K562 (cell line): ENCODE results near the gene METTL22. TPM values are rescaled to one million over a fixed set of nuclear protein-coding genes. Genes with fewer than 3 reads are reported as not detected.

Experiments used
- ATAC-seq: fragments of 200-7000 bp; cut with Tn5 transposase; 3 replicates; pipeline ENCODE4 v1.9.1; 2020; ENCODE audit warnings: moderate library complexity
- BruUV-seq: library from RNA; stranded (reverse); fragments of 400-500 nt; replicated peaks from 2 replicates; lab custom pipeline; 2021; lab: Mats Ljungman, UMichigan
- CTCF ChIA-PET: fragments of 300-600 bp; formaldehyde crosslinking; extraction: SDS; loops from one replicate; lab custom pipeline; 2021; ENCODE audit warnings: low intra/inter-chr PET ratio; lab: Yijun Ruan, JAX
- POLR2A ChIA-PET: fragments of 300-600, 350-650 bp; sonication (Branson Sonifier 250); formaldehyde crosslinking; extraction: SDS; loops from one replicate; lab custom pipeline; 2021; ENCODE audit warnings: antibody characterized with exemption, inconsistent platforms; lab: Yijun Ruan, JAX
- DNase-seq, 4 experiments: peaks; one replicate each; pipeline versions ENCODE4 v3.0.0 to v3.0.0-alpha.2; 2011 to 2018; ENCODE audit warnings: low spot score in 3 of 4, mixed read lengths in 3 of 4; ENCODE audit errors: extremely low read depth in 1 of 4
- FAIRE-seq: peaks from 2 replicates; lab custom pipeline; 2011; peaks lifted over from hg19 to GRCh38; lab: Jason Lieb, UNC
- H2AFZ ChIP-seq: 2 replicates; pipeline ENCODE4 v1.6.0; 2011; ENCODE audit warnings: low read depth, low read length, control low read depth, inconsistent platforms
- H3K27ac ChIP-seq: fragments of 200-600 bp; 3 replicates; pipeline ENCODE4 v1.8.0; 2011; ENCODE audit warnings: low read depth, mild to moderate bottlenecking, control low read depth, inconsistent platforms, low read length, moderate library complexity, mixed read lengths; ENCODE audit errors: extremely low read depth
- H3K27me3 ChIP-seq, 2 experiments: fragments of 300-600 bp in 1 of 2; 2 replicates in 1 of 2; 3 replicates in 1 of 2; pipeline versions ENCODE4 v1.6.0 to v1.8.0; 2011; ENCODE audit warnings: inconsistent platforms in 2 of 2, low read length in 2 of 2, mild to moderate bottlenecking in 1 of 2, mixed read lengths in 1 of 2, moderate library complexity in 1 of 2; ENCODE audit not compliant: control insufficient read depth in 2 of 2, insufficient read depth in 2 of 2
- H3K36me3 ChIP-seq: fragments of 300-600 bp; 3 replicates; pipeline ENCODE4 v1.8.0; 2011; ENCODE audit warnings: mild to moderate bottlenecking, low read length, inconsistent platforms; ENCODE audit not compliant: control insufficient read depth, insufficient read depth
- H3K4me1 ChIP-seq, 2 experiments: fragments of 200-600 bp in 1 of 2; replicated peaks in 1 of 2; 2 replicates in 1 of 2; 3 replicates in 1 of 2; pipeline versions ENCODE4 v1.5.1 to v1.8.0; 2011; ENCODE audit warnings: inconsistent platforms in 2 of 2, low read length in 2 of 2, mild to moderate bottlenecking in 1 of 2, mixed read lengths in 1 of 2, moderate library complexity in 1 of 2; ENCODE audit not compliant: control insufficient read depth in 2 of 2, insufficient read depth in 2 of 2
- H3K4me2 ChIP-seq: 2 replicates; pipeline ENCODE4 v1.6.1; 2011; ENCODE audit warnings: low read length, control low read depth, inconsistent platforms, mixed read lengths; ENCODE audit not compliant: insufficient read depth
- H3K4me3 ChIP-seq: fragments of 200-600 bp; sonication (generic), shearing (Covaris generic); 2 replicates; pipeline ENCODE4 v1.5.1; 2016; ENCODE audit warnings: control low read depth, inconsistent platforms
- H3K79me2 ChIP-seq: fragments of 200-600 bp; 3 replicates; pipeline ENCODE4 v1.8.0; 2011; ENCODE audit warnings: low read length, inconsistent platforms; ENCODE audit not compliant: control insufficient read depth, insufficient read depth
- H3K9ac ChIP-seq, 2 experiments: 2 replicates each; pipeline versions ENCODE4 v1.6.0 to v1.6.1; 2011; ENCODE audit warnings: low read depth in 2 of 2, low read length in 2 of 2, control low read depth in 1 of 2, inconsistent platforms in 1 of 2, mild to moderate bottlenecking in 1 of 2, mixed read lengths in 1 of 2; ENCODE audit not compliant: insufficient read depth in 1 of 2
- H3K9me1 ChIP-seq: one replicate; pipeline ENCODE4 v1.6.0; 2011; ENCODE audit warnings: inconsistent platforms, mild to moderate bottlenecking, low read length, moderate library complexity; ENCODE audit not compliant: control insufficient read depth, insufficient read depth
- H3K9me3 ChIP-seq: replicated peaks from 2 replicates; pipeline ENCODE4 v1.5.1; 2011; ENCODE audit warnings: low read depth, low read length, inconsistent platforms; ENCODE audit not compliant: control insufficient read depth, insufficient read depth
- H4K20me1 ChIP-seq: replicated peaks from 2 replicates; pipeline ENCODE4 v1.6.1; 2011; ENCODE audit warnings: low read length, inconsistent platforms, mixed read lengths; ENCODE audit not compliant: control insufficient read depth, insufficient read depth
- CREM ChIP-seq: IDR thresholded peaks from 2 replicates; pipeline ENCODE4 v1.6.1; 2014; ENCODE audit warnings: antibody characterized with exemption, low read depth
- FOXJ2 ChIP-seq: fragments of 200-800 bp; sonication (Bioruptor generic); IDR thresholded peaks from 2 replicates; pipeline ENCODE4 v1.6.1; 2016; ENCODE audit warnings: missing genetic modification characterization, missing compliant biosample characterization
- FUS ChIP-seq: fragments of 200-400 bp; formaldehyde crosslinking; optimal IDR thresholded peaks from 2 replicates; pipeline ENCODE3; 2017; ENCODE audit warnings: low read depth, low read length
- HDGF ChIP-seq: fragments of 450-650 bp; IDR thresholded peaks from 2 replicates; pipeline ENCODE4 v1.6.1; 2016
- HEY1 ChIP-seq: fragments of 250-450 bp; sonication (Bioruptor Pico); IDR thresholded peaks from 2 replicates; pipeline ENCODE4 v1.5.0; 2020; ENCODE audit warnings: mild to moderate bottlenecking, moderate library complexity, borderline replicate concordance
- HMG20B ChIP-seq: fragments of 250-450 bp; sonication (Bioruptor Pico); IDR thresholded peaks from 2 replicates; pipeline ENCODE4 v1.5.0; 2021; ENCODE audit warnings: mild to moderate bottlenecking
- MBD2 ChIP-seq: sonication (generic); IDR thresholded peaks from 2 replicates; pipeline ENCODE4 v1.6.1; 2016; ENCODE audit warnings: low read depth, borderline replicate concordance
- MTF1 ChIP-seq: fragments of 250-450 bp; sonication (Bioruptor Pico); IDR thresholded peaks from 2 replicates; pipeline ENCODE4 v1.9.0; 2021; ENCODE audit warnings: moderate library complexity, mild to moderate bottlenecking, inconsistent platforms, borderline replicate concordance
- POLR2AphosphoS2 ChIP-seq: IDR thresholded peaks from 2 replicates; pipeline ENCODE4 v1.6.1; 2012; ENCODE audit warnings: low read length, improper control_type of control experiment
- POLR2AphosphoS5 ChIP-seq: IDR thresholded peaks from 2 replicates; pipeline ENCODE4 v1.6.1; 2011; ENCODE audit warnings: mild to moderate bottlenecking, low read depth, low read length, moderate library complexity; ENCODE audit not compliant: control insufficient read depth, insufficient read depth
- POLR2H ChIP-seq: IDR thresholded peaks from 2 replicates; pipeline ENCODE4 v1.6.1; 2016; ENCODE audit warnings: missing genetic modification characterization, low read depth, mild to moderate bottlenecking, control low read depth, missing compliant biosample characterization, moderate library complexity
- PTRF ChIP-seq: fragments of 450-650 bp; IDR thresholded peaks from 2 replicates; pipeline ENCODE4 v1.6.1; 2016; ENCODE audit warnings: mild to moderate bottlenecking, missing genetic modification characterization, missing compliant biosample characterization
- SMARCA4 ChIP-seq: fragments of 450-650 bp; IDR thresholded peaks from 2 replicates; pipeline ENCODE4 v1.6.1; 2016
- STAG1 ChIP-seq: sonication (generic); formaldehyde crosslinking; IDR thresholded peaks from 2 replicates; pipeline ENCODE4 v1.5.0; 2020; ENCODE audit warnings: missing genetic modification reagents, borderline replicate concordance
- TAF15 ChIP-seq: fragments of 200-400 bp; formaldehyde crosslinking; IDR thresholded peaks from 2 replicates; pipeline ENCODE4 v1.6.1; 2017; ENCODE audit warnings: mild to moderate bottlenecking, low read depth, low read length, moderate library complexity
- TOE1 ChIP-seq, 2 experiments: fragments of 450-650 bp in 1 of 2; sonication (generic) in 1 of 2; formaldehyde crosslinking in 1 of 2; IDR thresholded peaks; 2 replicates each; pipeline versions ENCODE4 v1.7.1 to v1.8.0; 2016 to 2022; ENCODE audit warnings: borderline replicate concordance in 2 of 2, mild to moderate bottlenecking in 2 of 2, antibody characterized with exemption in 1 of 2, inconsistent platforms in 1 of 2, low read depth in 1 of 2, missing genetic modification reagents in 1 of 2, moderate library complexity in 1 of 2
- WGBS: fragments of 100-300 bp; shearing (Covaris generic); methylation state at CpG from one replicate; pipeline ENCODE4 v1.1.6; 2016; ENCODE audit warnings: low coverage, mixed read lengths; ENCODE audit not compliant: insufficient coverage; ENCODE audit errors: missing lambda C conversion rate; 5-methylcytosine and 5-hydroxymethylcytosine counted together
- in situ Hi-C: fragments of 300-500 bp; cut with MboI; formaldehyde crosslinking; loops from 4 replicates; pipeline ENCODE4 v1.15.0; 2018; ENCODE audit warnings: inconsistent platforms, mixed read lengths
- intact Hi-C: fragments of 100-400 bp; cut with micrococcal nuclease; formaldehyde crosslinking; loops from 2 replicates; pipeline ENCODE4 v1.14.2; 2022
- polyA plus RNA-seq, 8 experiments: library from polyadenylated mRNA; depleted of rRNA in 4 of 8; stranded (reverse) in 5 of 8; unstranded in 3 of 8; fragments of >200 nt; fragmentation: Nextera tagmentation in 2 of 8; fragmentation: Illumina TruSeq in 1 of 8; extraction: Ambion mirVana in 2 of 8; extraction: Trizol in 1 of 8; gene quantifications; 2 replicates each; pipeline versions ENCODE4 v1.2.1 to v1.2.3, GENCODE V29; 2011 to 2014; ENCODE audit warnings: inconsistent platforms in 1 of 8, missing spikeins in 1 of 8
- total RNA-seq, 7 experiments: library from RNA; depleted of rRNA in 6 of 7; stranded (reverse); fragments of >200 nt in 6 of 7; fragmentation: Illumina TruSeq in 2 of 7; extraction: Trizol in 2 of 7; gene quantifications; 2 replicates each; pipeline versions ENCODE4 v1.2.1 to v1.2.3, GENCODE V29; 2011 to 2021; ENCODE audit warnings: low replicate concordance in 1 of 7
- TF ChIP-seq, protein P1 (sequence below): fragments of 450-650 bp; formaldehyde crosslinking; IDR thresholded peaks from 2 replicates; pipeline ENCODE4 v1.4.0; 2020; ENCODE audit warnings: mild to moderate bottlenecking, moderate library complexity

The METTL22 gene
- total and polyA plus RNA-seq, 9 of the 15 experiments (the other 6 are each of a cell fraction or from before 2014, with no cell fraction given) = 6.9 to 33.2 (median 18.5) TPM

DNA sequence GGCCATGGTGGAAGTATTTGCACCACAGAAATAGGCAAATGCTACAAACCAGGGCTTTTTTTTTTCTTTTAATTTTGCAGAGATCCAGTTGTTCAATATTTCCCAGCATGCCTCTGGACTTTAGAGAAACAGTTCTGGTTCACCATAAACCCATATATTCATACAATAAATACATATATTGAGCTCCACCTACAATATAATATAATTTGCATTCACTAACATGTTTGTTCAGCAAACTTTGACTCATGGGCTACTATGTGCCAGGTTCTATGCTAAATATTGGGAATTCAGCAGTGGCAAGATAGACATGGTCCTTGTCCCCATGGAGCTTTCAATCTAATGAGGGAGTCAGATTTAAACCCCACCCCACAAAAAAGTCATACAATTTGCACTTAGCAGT, 34.4 kb upstream of the METTL22 start:
- intact Hi-C loops = no loop called here

DNA sequence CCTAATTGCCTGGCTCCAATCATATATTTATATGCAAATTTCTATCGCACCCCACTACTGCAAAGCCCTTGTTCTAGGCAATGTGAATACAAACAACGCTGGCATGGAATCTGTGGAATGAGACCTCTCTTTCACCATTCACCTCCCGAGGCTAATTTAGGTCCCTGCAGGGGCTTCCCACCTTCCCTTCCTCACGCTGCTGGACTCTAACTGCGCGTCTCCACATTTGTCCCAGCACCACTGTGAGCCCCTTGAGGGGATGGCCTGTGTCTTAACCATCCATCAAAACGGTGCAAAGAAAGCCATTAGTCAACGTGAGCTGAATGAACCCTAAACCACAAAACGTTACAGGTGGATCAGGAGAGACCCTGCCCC, 32.8 kb upstream of the METTL22 start:
- H3K9me1 ChIP-seq = no peaks in the 10 kb centered on the region
- H3K9ac ChIP-seq = no peak overlapping the region
- BruUV-seq = no TSS peak
- TF ChIP-seq FOXJ2 (tag) (no peak), CREM (no peak), FUS (no peak), TOE1 (IDR thresholded peaks at IDR 0.05; ENCODE audit: borderline replicate concordance) (no peak), TOE1 (CRISPR knock-in tag; IDR thresholded peaks at IDR 0.05; ENCODE audit: borderline replicate concordance, low read depth) (no peak), MTF1 (no peak), MBD2 (no peak), HMG20B (CRISPR knock-in tag) (no peak), POLR2H (no peak), HEY1 (no peak), POLR2AphosphoS5 (no peak), STAG1 (CRISPR knock-in tag) (no peak), PTRF (tag) (no peak)
- TF ChIP-seq, protein P1, sequence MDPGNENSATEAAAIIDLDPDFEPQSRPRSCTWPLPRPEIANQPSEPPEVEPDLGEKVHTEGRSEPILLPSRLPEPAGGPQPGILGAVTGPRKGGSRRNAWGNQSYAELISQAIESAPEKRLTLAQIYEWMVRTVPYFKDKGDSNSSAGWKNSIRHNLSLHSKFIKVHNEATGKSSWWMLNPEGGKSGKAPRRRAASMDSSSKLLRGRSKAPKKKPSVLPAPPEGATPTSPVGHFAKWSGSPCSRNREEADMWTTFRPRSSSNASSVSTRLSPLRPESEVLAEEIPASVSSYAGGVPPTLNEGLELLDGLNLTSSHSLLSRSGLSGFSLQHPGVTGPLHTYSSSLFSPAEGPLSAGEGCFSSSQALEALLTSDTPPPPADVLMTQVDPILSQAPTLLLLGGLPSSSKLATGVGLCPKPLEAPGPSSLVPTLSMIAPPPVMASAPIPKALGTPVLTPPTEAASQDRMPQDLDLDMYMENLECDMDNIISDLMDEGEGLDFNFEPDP (CRISPR knock-in tag) = no peak
- intact Hi-C loops (no loop called here), in situ Hi-C loops (no loop called here)
- WGBS = 8% methylated on average over 9 of the region's 9 CpGs
- no peaks in the 10 kb centered on the region for H3K36me3 ChIP-seq
- peaks cover 12 to 26% of the 10 kb centered on the region in 2 experiments; a peak in 4 of 5 replicates for H3K27me3 ChIP-seq
- no peaks in the 10 kb centered on the region for H3K79me2 ChIP-seq
- H3K27ac ChIP-seq = no peak overlapping the region
- no peak overlapping the region for H3K4me3 ChIP-seq
- ChIA-PET POLR2A (no interaction called here), CTCF (no interaction called here)
- DNase-seq (no peak), ATAC-seq (no peak), FAIRE-seq (no peak)
- 0 out of 2 replicates have a peak, but pooled peaks cover 2% of the 10 kb centered on the region for H3K9me3 ChIP-seq
- no peak overlapping the region for H2AFZ ChIP-seq
- no peaks in the 10 kb centered on the region for H4K20me1 ChIP-seq
- no peak overlapping the region for H3K4me2 ChIP-seq
- peaks cover under 1 to 4% of the 10 kb centered on the region in 2 experiments; a peak in 1 of 5 replicates for H3K4me1 ChIP-seq

More for the DNA sequence above, 34.4 kb upstream of the METTL22 start:
- POLR2A ChIA-PET = interaction anchor here (0.5 kb wide), 1 partner anchor 73 kb away, joined by 3 read pairs; no protein-coding TSS in a partner anchor
- no peak for TF ChIP-seq POLR2AphosphoS2
- no peak for TF ChIP-seq SMARCA4
- no peak for TF ChIP-seq TAF15
- no peak for TF ChIP-seq HDGF
- TF ChIP-seq, all 486 proteins: peak for 0
- FAIRE-seq (no peak), ATAC-seq (no peak), DNase-seq (no peak)
- Histone ChIP-seq H3K9me1 (no peaks in the 10 kb centered on the region), H3K36me3 (no peaks in the 10 kb centered on the region), H3K27ac (no peak overlapping the region), H3K79me2 (no peaks in the 10 kb centered on the region), H3K9ac (no peak overlapping the region), H2AFZ (no peak overlapping the region), H4K20me1 (no peaks in the 10 kb centered on the region), H3K4me3 (no peak overlapping the region), H3K27me3 (peaks cover 12 to 26% of the 10 kb centered on the region in 2 experiments; a peak in 4 of 5 replicates), H3K4me2 (no peak overlapping the region), H3K4me1 (peaks cover 0 to 4% of the 10 kb centered on the region in 2 experiments; a peak in 1 of 5 replicates), H3K9me3 (0 out of 2 replicates have a peak, but pooled peaks cover 2% of the 10 kb centered on the region)
- BruUV-seq = no TSS peak
- CTCF ChIA-PET = no interaction called here
- in situ Hi-C loops = no loop called here
